WTC11 (cell line): ENCODE measurements around the gene KRTAP3-2.

ENCODE experiments used
- GABPB1 ChIP-seq: sonication (generic); formaldehyde crosslinking; IDR thresholded peaks from 2 replicates; pipeline ENCODE4 v1.8.1; 2023; ENCODE audit warnings: mild to moderate bottlenecking, missing genetic modification reagents
- MXD4 ChIP-seq: fragments of 250-450 bp; sonication (Bioruptor Pico); IDR thresholded peaks from 2 replicates; pipeline ENCODE4 v1.8.0; 2021; ENCODE audit warnings: mild to moderate bottlenecking, moderate library complexity, borderline replicate concordance
- NR1H2 ChIP-seq: sonication (generic); formaldehyde crosslinking; IDR thresholded peaks from 2 replicates; pipeline ENCODE4 v1.9.0; 2021; ENCODE audit warnings: mild to moderate bottlenecking, moderate library complexity, missing genetic modification reagents
- TEAD4 ChIP-seq: sonication (generic); formaldehyde crosslinking; IDR thresholded peaks from 2 replicates; pipeline ENCODE4 v1.8.0; 2022; ENCODE audit warnings: mild to moderate bottlenecking, missing genetic modification reagents
- TF ChIP-seq, protein P1 (sequence below): sonication (generic); formaldehyde crosslinking; IDR thresholded peaks from 2 replicates; pipeline ENCODE4 v1.8.1; 2022; ENCODE audit warnings: mild to moderate bottlenecking, missing genetic modification reagents, moderate library complexity, borderline replicate concordance
- TF ChIP-seq, protein P2 (sequence below): fragments of 200-600 bp; IDR thresholded peaks from 2 replicates; pipeline ENCODE4 v1.8.0; 2022; ENCODE audit warnings: antibody characterized with exemption
- TF ChIP-seq, protein P3 (sequence below): sonication (generic); formaldehyde crosslinking; IDR thresholded peaks from 2 replicates; pipeline ENCODE4 v1.8.0; 2022; ENCODE audit warnings: mild to moderate bottlenecking, missing genetic modification reagents
- TF ChIP-seq, protein P4 (sequence below): sonication (generic); formaldehyde crosslinking; conservative IDR thresholded peaks from 2 replicates; pipeline ENCODE4 v1.8.1; 2022; ENCODE audit warnings: mild to moderate bottlenecking, missing genetic modification reagents
- TF ChIP-seq, protein P5 (sequence below): sonication (generic); formaldehyde crosslinking; IDR thresholded peaks from 2 replicates; pipeline ENCODE4 v1.8.1; 2023; ENCODE audit warnings: mild to moderate bottlenecking, missing genetic modification reagents

DNA sequence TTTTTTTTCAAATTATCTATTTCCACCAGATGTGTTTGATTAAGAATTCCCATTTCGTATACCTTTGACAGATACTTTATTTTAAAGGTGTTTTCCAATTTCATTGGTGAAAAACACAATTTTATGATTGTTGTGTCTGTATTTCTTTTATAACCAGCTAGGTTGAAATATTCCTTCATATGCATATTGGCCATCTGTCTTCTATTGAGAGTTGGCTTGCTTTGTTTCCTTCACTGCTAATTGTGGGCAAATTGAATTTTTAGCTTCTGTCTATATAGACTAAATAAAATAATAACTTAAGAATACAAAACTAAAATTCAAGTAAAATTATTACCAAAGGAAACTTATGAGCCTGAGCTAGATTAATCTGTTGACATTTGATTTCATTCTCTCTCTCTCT, 4.6 kb downstream of the KRTAP3-2 start:
- TF ChIP-seq, protein P1, sequence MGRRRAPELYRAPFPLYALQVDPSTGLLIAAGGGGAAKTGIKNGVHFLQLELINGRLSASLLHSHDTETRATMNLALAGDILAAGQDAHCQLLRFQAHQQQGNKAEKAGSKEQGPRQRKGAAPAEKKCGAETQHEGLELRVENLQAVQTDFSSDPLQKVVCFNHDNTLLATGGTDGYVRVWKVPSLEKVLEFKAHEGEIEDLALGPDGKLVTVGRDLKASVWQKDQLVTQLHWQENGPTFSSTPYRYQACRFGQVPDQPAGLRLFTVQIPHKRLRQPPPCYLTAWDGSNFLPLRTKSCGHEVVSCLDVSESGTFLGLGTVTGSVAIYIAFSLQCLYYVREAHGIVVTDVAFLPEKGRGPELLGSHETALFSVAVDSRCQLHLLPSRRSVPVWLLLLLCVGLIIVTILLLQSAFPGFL (CRISPR knock-in tag) = no peak
- TF ChIP-seq, protein P2, sequence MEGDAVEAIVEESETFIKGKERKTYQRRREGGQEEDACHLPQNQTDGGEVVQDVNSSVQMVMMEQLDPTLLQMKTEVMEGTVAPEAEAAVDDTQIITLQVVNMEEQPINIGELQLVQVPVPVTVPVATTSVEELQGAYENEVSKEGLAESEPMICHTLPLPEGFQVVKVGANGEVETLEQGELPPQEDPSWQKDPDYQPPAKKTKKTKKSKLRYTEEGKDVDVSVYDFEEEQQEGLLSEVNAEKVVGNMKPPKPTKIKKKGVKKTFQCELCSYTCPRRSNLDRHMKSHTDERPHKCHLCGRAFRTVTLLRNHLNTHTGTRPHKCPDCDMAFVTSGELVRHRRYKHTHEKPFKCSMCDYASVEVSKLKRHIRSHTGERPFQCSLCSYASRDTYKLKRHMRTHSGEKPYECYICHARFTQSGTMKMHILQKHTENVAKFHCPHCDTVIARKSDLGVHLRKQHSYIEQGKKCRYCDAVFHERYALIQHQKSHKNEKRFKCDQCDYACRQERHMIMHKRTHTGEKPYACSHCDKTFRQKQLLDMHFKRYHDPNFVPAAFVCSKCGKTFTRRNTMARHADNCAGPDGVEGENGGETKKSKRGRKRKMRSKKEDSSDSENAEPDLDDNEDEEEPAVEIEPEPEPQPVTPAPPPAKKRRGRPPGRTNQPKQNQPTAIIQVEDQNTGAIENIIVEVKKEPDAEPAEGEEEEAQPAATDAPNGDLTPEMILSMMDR = no peak
- TF ChIP-seq, protein P3, sequence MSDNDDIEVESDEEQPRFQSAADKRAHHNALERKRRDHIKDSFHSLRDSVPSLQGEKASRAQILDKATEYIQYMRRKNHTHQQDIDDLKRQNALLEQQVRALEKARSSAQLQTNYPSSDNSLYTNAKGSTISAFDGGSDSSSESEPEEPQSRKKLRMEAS = no peak
- TF ChIP-seq, protein P4, sequence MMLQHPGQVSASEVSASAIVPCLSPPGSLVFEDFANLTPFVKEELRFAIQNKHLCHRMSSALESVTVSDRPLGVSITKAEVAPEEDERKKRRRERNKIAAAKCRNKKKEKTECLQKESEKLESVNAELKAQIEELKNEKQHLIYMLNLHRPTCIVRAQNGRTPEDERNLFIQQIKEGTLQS = no peak
- TF ChIP-seq TEAD4 (no peak), GABPB1 (no peak), MXD4 (CRISPR knock-in tag) (no peak), NR1H2 (CRISPR knock-in tag) (no peak)
- TF ChIP-seq, protein P5, sequence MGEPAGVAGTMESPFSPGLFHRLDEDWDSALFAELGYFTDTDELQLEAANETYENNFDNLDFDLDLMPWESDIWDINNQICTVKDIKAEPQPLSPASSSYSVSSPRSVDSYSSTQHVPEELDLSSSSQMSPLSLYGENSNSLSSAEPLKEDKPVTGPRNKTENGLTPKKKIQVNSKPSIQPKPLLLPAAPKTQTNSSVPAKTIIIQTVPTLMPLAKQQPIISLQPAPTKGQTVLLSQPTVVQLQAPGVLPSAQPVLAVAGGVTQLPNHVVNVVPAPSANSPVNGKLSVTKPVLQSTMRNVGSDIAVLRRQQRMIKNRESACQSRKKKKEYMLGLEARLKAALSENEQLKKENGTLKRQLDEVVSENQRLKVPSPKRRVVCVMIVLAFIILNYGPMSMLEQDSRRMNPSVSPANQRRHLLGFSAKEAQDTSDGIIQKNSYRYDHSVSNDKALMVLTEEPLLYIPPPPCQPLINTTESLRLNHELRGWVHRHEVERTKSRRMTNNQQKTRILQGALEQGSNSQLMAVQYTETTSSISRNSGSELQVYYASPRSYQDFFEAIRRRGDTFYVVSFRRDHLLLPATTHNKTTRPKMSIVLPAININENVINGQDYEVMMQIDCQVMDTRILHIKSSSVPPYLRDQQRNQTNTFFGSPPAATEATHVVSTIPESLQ (CRISPR knock-in tag) = no peak
